Hepatocyte (in vitro differentiated cells): Measurements from ENCODE around the gene SRC. TPM values are rescaled to one million over a fixed set of nuclear protein-coding genes. Genes with fewer than 3 reads are reported as not detected.

ENCODE experiments used
- DNase-seq: peaks from one replicate; pipeline ENCODE4 v3.0.0-alpha.2; 2016; ENCODE audit warnings: low spot score
- H2AFZ ChIP-seq: fragments of 200-600 bp; sonication (generic); 2 replicates; pipeline ENCODE4 v1.6.0; 2016; ENCODE audit warnings: antibody characterized with exemption, mild to moderate bottlenecking
- H3K27ac ChIP-seq: fragments of 200-600 bp; sonication (generic); 2 replicates; pipeline ENCODE4 v1.5.1; 2016; ENCODE audit warnings: mild to moderate bottlenecking
- H3K27me3 ChIP-seq: fragments of 200-600 bp; sonication (generic); 2 replicates; pipeline ENCODE4 v1.6.1; 2016
- H3K36me3 ChIP-seq: fragments of 200-600 bp; sonication (generic); replicated peaks from 2 replicates; pipeline ENCODE4 v1.5.1; 2016; ENCODE audit warnings: low read depth; ENCODE audit not compliant: insufficient read depth
- H3K4me1 ChIP-seq: fragments of 200-600 bp; sonication (generic); 2 replicates; pipeline ENCODE4 v1.5.1; 2016; ENCODE audit warnings: mild to moderate bottlenecking, moderate library complexity; ENCODE audit not compliant: insufficient read depth
- H3K4me2 ChIP-seq: fragments of 200-600 bp; sonication (generic); 2 replicates; pipeline ENCODE4 v1.6.0; 2016
- H3K4me3 ChIP-seq: fragments of 200-600 bp; sonication (generic); 2 replicates; pipeline ENCODE4 v1.5.1; 2016; ENCODE audit warnings: mild to moderate bottlenecking
- H3K79me2 ChIP-seq: fragments of 200-600 bp; sonication (generic); 2 replicates; pipeline ENCODE4 v1.6.0; 2017; ENCODE audit warnings: mild to moderate bottlenecking
- H3K9me2 ChIP-seq: fragments of 200-600 bp; sonication (generic); replicated peaks from 2 replicates; pipeline ENCODE4 v1.6.0; 2017; ENCODE audit warnings: mild to moderate bottlenecking; ENCODE audit not compliant: insufficient read depth
- H3K9me3 ChIP-seq: fragments of 200-600 bp; sonication (generic); 2 replicates; pipeline ENCODE4 v1.5.1; 2016; ENCODE audit warnings: low read depth, mild to moderate bottlenecking
- H4K20me1 ChIP-seq: fragments of 200-600 bp; sonication (generic); 2 replicates; pipeline ENCODE4 v1.6.0; 2016; ENCODE audit warnings: mild to moderate bottlenecking; ENCODE audit not compliant: insufficient read depth, poor library complexity, severe bottlenecking
- EZH2 ChIP-seq: fragments of 200-600 bp; sonication (generic); IDR thresholded peaks from 2 replicates; pipeline ENCODE4 v1.6.1; 2016; ENCODE audit warnings: antibody characterized with exemption, mild to moderate bottlenecking, borderline replicate concordance
- EZH2phosphoT487 ChIP-seq: fragments of 200-600 bp; sonication (generic); IDR thresholded peaks from one replicate; pipeline ENCODE4 v1.6.1; 2018; ENCODE audit warnings: antibody characterized with exemption, mild to moderate bottlenecking, low read depth, moderate library complexity; ENCODE audit not compliant: unreplicated experiment, severe bottlenecking
- WGBS: methylation state at CpG from one replicate; pipeline ENCODE4 v1.1.6; 2016; ENCODE audit warnings: low lambda C conversion rate; ENCODE audit errors: missing lambda C conversion rate; 5-methylcytosine and 5-hydroxymethylcytosine counted together
- polyA plus RNA-seq: library from polyadenylated mRNA; unstranded; fragments of >200 nt; fragmentation: Nextera tagmentation; extraction: Ambion mirVana; gene quantifications from 2 replicates; pipeline ENCODE4 v1.2.1, GENCODE V29; 2016
- total RNA-seq: library from RNA; depleted of rRNA; stranded (reverse); fragments of >200 nt; gene quantifications from 2 replicates; pipeline ENCODE4 v1.2.3, GENCODE V29; 2014
- TF ChIP-seq, protein P1 (sequence below): fragments of 200-600 bp; sonication (generic); IDR thresholded peaks from 2 replicates; pipeline ENCODE4 v1.5.1; 2016; ENCODE audit warnings: antibody characterized with exemption, mild to moderate bottlenecking; ENCODE audit not compliant: poor library complexity

The SRC gene
- total and polyA plus RNA-seq, 2 experiments from 2014 or later: 55.1 to 69.8 TPM

- 44% methylated on average over 20 of the region's 20 CpGs for WGBS
Measured at GRCh38 chr20:37396416-37397075, 50.6 kb downstream of the SRC start.

GRCh38 chr20:37397076-37397953, 51.4 kb downstream of the SRC start:
- no peaks in the 10 kb centered on the region for H3K79me2 ChIP-seq
- TF ChIP-seq, protein P1, sequence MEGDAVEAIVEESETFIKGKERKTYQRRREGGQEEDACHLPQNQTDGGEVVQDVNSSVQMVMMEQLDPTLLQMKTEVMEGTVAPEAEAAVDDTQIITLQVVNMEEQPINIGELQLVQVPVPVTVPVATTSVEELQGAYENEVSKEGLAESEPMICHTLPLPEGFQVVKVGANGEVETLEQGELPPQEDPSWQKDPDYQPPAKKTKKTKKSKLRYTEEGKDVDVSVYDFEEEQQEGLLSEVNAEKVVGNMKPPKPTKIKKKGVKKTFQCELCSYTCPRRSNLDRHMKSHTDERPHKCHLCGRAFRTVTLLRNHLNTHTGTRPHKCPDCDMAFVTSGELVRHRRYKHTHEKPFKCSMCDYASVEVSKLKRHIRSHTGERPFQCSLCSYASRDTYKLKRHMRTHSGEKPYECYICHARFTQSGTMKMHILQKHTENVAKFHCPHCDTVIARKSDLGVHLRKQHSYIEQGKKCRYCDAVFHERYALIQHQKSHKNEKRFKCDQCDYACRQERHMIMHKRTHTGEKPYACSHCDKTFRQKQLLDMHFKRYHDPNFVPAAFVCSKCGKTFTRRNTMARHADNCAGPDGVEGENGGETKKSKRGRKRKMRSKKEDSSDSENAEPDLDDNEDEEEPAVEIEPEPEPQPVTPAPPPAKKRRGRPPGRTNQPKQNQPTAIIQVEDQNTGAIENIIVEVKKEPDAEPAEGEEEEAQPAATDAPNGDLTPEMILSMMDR: peak; percentile 4
- TF ChIP-seq EZH2: no peak
- no peaks in the 10 kb centered on the region for H3K9me2 ChIP-seq
- no peaks in the 10 kb centered on the region for H3K36me3 ChIP-seq
- no peak overlapping the region for H3K4me2 ChIP-seq
- H4K20me1 ChIP-seq: no peaks in the 10 kb centered on the region
- 88% methylated on average over 24 of the region's 24 CpGs for WGBS
- no peaks in the 10 kb centered on the region for H3K9me3 ChIP-seq
- no peak for DNase-seq
- H3K4me1 ChIP-seq: peaks cover 23% of the 10 kb centered on the region
- H2AFZ ChIP-seq: no peak overlapping the region
- no peak overlapping the region for H3K4me3 ChIP-seq
- no peaks in the 10 kb centered on the region for H3K27me3 ChIP-seq
- H3K27ac ChIP-seq: peak overlapping the region; percentile 79

More at GRCh38 chr20:37396416-37397075, 50.6 kb downstream of the SRC start:
- Histone ChIP-seq H3K9me2 (no peaks in the 10 kb centered on the region), H3K27ac (peak overlapping the region; percentile 79), H4K20me1 (no peaks in the 10 kb centered on the region), H2AFZ (no peak overlapping the region), H3K4me3 (no peak overlapping the region), H3K9me3 (no peaks in the 10 kb centered on the region), H3K27me3 (no peaks in the 10 kb centered on the region), H3K79me2 (no peaks in the 10 kb centered on the region), H3K4me1 (peaks cover 23% of the 10 kb centered on the region), H3K4me2 (peak overlapping the region; percentile 42), H3K36me3 (no peaks in the 10 kb centered on the region)
- no peak for TF ChIP-seq EZH2
- TF ChIP-seq, protein P1: peak; percentile 43
- TF ChIP-seq EZH2phosphoT487: no peak
- DNase-seq: peak; percentile 71

- DNase-seq: no peak
- WGBS: 84% methylated on average over 30 of the region's 30 CpGs
- no peaks in the 10 kb centered on the region for H3K9me3 ChIP-seq
- H3K27me3 ChIP-seq: no peaks in the 10 kb centered on the region
- H2AFZ ChIP-seq: no peak overlapping the region
- no peaks in the 10 kb centered on the region for H3K36me3 ChIP-seq
- TF ChIP-seq, protein P1: no peak
- TF ChIP-seq EZH2 (no peak), EZH2phosphoT487 (no peak)
- H3K27ac ChIP-seq: peak overlapping the region; percentile 59
- no peaks in the 10 kb centered on the region for H4K20me1 ChIP-seq
- H3K4me1 ChIP-seq: peaks cover 23% of the 10 kb centered on the region
- H3K4me3 ChIP-seq: no peak overlapping the region
- H3K79me2 ChIP-seq: no peaks in the 10 kb centered on the region
- no peaks in the 10 kb centered on the region for H3K9me2 ChIP-seq
- H3K4me2 ChIP-seq: no peak overlapping the region
Measured at GRCh38 chr20:37397954-37398749, 52.2 kb downstream of the SRC start.
